GM12874 (cell line): ENCODE data around the gene FER1L5.

Source experiments
- CTCF ChIP-seq: IDR thresholded peaks from 2 replicates; pipeline ENCODE4 v1.5.1; 2011; ENCODE audit warnings: low read depth, mild to moderate bottlenecking, control low read depth, low read length, moderate library complexity; ENCODE audit not compliant: insufficient read depth

Gene FER1L5

DNA sequence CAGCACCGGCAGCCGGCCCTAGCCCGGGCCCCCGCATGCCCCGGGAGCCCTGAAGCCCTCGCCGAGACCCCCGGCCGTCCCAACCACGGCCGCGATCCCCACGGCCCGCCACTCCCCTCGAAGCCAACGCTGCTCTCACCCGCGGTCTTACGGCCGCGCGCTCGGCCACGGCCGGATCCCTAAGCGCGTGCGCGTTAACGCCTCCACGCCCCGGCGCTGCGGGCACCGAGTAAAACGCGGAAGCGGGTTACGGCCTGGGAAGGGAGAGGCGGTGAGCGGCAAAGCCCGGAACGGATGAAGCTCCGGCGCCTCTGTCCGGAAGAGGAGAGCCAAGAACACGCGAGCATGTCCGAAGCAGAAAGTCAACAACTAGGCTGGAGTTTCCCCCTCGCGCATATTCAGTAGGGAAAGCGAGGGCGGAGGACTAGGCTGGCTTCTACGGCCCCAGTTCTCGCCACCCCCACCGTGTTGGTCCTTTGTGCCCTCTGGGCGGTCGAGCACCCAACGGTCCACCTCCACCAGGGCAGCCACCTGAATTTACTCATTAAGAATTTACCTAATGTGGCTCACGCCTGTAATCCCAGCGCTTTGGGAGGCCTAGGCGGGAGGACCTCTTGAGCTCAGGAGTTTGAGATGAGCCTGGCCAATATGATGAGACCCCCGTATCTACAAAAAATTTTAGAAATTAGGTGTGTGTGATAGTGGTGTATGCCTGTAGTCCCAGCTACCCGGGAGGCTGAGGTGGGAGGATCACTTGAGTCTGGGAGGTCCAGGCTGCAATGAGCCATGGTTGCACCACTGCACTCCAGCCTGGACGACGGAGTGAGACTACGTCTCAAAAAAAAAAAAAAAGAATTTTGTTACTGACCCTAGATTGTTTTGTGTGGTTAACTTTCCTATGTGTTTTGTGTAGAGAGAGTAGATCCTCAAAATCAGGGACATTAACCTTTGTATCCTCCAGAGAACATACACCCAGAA, 4.1 kb upstream of the FER1L5 start, which contains the start of gene KANSL3:
KANSL3 (minus strand) TSS at position 169 of the 978 bp plus-strand sequence. CDS start 1,177 bp downstream, outside the sequence.
- TF ChIP-seq CTCF: no peak

- no peak for TF ChIP-seq CTCF
These were observed 5.1 kb downstream of the FER1L5 start for GRCh38 chr2:96647681-96648080.

GRCh38 chr2:96648306-96648930, 5.9 kb downstream of the FER1L5 start:
- no peak for TF ChIP-seq CTCF

GRCh38 chr2:96649342-96649741, 6.8 kb downstream of the FER1L5 start:
- TF ChIP-seq CTCF: no peak

GRCh38 chr2:96651793-96652192, 9.2 kb downstream of the FER1L5 start:
- TF ChIP-seq CTCF: no peak

GRCh38 chr2:96655526-96655925, 13.0 kb downstream of the FER1L5 start:
- TF ChIP-seq CTCF: no peak

DNA sequence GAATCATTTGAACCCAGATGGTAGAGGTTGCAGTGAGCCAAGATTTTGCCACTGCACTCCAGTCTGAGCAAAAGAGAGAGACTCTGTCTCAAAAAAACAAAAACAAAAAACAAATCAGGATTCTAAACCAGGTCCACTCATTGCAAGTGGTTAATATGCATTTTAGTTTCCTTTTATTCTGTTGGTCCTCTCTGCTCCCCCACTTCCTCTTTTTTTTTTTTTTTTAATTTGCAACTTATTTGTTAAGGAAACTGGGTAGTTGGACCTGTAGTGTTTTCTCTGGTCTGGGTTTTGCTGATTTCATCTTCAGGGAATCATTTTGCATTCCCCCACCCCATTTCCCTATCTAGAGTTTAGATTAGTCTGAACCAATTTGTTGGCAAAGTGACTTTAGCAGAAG, 14.0 kb downstream of the FER1L5 start:
- TF ChIP-seq CTCF: no peak
